GM12873 (cell line): ENCODE data around the gene PEPD.

Experiments used
- TF ChIP-seq, protein P1 (sequence below): IDR thresholded peaks from 2 replicates; pipeline ENCODE4 v1.5.1; 2012; ENCODE audit warnings: low read depth, mild to moderate bottlenecking, moderate library complexity, low read length, control low read depth; ENCODE audit not compliant: insufficient read depth; ENCODE audit errors: missing control alignments

Gene PEPD

DNA sequence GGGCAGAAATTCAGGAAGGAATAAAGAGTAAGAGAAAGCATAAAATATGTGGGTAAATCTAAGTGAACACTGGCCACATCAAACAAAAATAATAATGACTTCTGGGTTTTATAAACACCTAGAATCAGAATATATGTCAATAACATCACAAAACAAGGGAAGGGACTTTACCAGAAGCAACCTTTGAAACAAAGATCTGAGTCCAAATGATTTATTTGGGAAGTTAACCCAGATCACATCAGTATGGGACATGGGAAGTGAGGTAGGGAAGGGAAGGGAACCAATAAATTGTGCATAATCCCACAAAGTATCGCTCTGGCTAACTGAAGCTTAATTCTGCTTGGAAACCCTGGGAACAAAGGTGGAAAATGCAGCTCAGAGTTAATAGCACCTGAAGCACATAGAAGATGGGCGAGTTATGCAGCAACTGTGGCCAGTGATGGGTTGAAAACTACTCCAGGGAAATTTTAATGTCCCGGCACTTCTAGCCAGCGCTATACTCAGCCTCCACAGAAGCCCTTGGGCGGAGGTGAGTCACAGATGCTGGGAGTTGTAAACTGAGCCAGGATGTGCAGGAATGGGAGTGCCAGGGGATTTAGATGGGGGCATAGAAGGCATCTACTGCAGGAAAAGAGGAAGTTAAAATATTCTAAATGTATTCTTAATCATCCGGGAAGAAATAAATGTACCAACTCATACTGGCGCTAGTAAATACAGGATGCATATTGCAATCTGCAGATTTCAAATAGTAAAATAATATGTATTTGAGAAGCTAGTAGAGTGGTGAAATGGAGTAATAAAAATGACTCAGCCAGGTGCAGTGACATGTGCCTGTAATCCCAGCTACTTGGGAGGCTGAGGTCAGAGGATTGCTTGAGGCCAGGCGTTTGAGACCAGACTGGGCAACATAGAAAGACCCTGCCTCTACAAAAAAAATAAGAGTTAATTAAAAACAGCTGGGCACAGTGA is 182.3 kb downstream of the PEPD start:
- TF ChIP-seq, protein P1, sequence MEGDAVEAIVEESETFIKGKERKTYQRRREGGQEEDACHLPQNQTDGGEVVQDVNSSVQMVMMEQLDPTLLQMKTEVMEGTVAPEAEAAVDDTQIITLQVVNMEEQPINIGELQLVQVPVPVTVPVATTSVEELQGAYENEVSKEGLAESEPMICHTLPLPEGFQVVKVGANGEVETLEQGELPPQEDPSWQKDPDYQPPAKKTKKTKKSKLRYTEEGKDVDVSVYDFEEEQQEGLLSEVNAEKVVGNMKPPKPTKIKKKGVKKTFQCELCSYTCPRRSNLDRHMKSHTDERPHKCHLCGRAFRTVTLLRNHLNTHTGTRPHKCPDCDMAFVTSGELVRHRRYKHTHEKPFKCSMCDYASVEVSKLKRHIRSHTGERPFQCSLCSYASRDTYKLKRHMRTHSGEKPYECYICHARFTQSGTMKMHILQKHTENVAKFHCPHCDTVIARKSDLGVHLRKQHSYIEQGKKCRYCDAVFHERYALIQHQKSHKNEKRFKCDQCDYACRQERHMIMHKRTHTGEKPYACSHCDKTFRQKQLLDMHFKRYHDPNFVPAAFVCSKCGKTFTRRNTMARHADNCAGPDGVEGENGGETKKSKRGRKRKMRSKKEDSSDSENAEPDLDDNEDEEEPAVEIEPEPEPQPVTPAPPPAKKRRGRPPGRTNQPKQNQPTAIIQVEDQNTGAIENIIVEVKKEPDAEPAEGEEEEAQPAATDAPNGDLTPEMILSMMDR = no peak
